ENCODE results near the gene ZBTB20. TPM values are rescaled to one million over a fixed set of nuclear protein-coding genes. Genes with fewer than 3 reads are reported as not detected.

Gene ZBTB20
- total and polyA plus RNA-seq, 10 of the 15 experiments (the other 5 are each of a cell fraction or from before 2014, with no cell fraction given) = 0.20 to 5.5 (median 2.2) TPM

- no peak overlapping the region for H2AFZ ChIP-seq (ENCODE audit: control insufficient read depth, low read depth, low read length)
- SMC1A ChIA-PET (ENCODE audit: uncharacterized antibody, unreplicated experiment) = no interaction called here
- 36% methylated on average over 2 of the region's 2 CpGs for WGBS (ENCODE audit: insufficient coverage, insufficient replicate concordance, low lambda C conversion rate, missing lambda C conversion rate)
- no peaks in the 10 kb centered on the region for H4K20me1 ChIP-seq (ENCODE audit: control insufficient read depth, insufficient read depth)
- FAIRE-seq = no peak
- DNase-seq (ENCODE audit: low read depth, low spot score) = no peak
- no peaks in the 10 kb centered on the region for H3K79me2 ChIP-seq (ENCODE audit: control insufficient read depth, insufficient read depth, low read length)
- no peak for TF ChIP-seq REST (IDR thresholded peaks at IDR 0.05; ENCODE audit: low read depth, low read length)
- no peak for TF ChIP-seq IRF4 (IDR thresholded peaks at IDR 0.05; ENCODE audit: low read depth, low read length)
- TF ChIP-seq POLR2A (IDR thresholded peaks at IDR 0.05; ENCODE audit: low read depth, low read length) = no peak
- TF ChIP-seq E2F8 (IDR thresholded peaks at IDR 0.05; ENCODE audit: low read depth, partially characterized antibody) = no peak
- no peak for TF ChIP-seq ZBED1 (IDR thresholded peaks at IDR 0.05; ENCODE audit: borderline replicate concordance)
- no peak for TF ChIP-seq ATF7 (IDR thresholded peaks at IDR 0.05; ENCODE audit: low read depth)
- TF ChIP-seq JUNB (IDR thresholded peaks at IDR 0.05) = no peak
- TF ChIP-seq CEBPB (IDR thresholded peaks at IDR 0.05; ENCODE audit: borderline replicate concordance in 1 of 2, low read depth in 2 of 2, low read length in 2 of 2) = no peak
- TF ChIP-seq MTA2 (IDR thresholded peaks at IDR 0.05; ENCODE audit: low read depth) = no peak
- no peak for TF ChIP-seq SREBF2 (IDR thresholded peaks at IDR 0.05; ENCODE audit: low read length)
- no peak for TF ChIP-seq RAD21 (IDR thresholded peaks at IDR 0.05; ENCODE audit: insufficient read depth, low read depth, low read length)
- TF ChIP-seq ZNF622 (IDR thresholded peaks at IDR 0.05) = no peak
- TF ChIP-seq ZNF384 (IDR thresholded peaks at IDR 0.05; ENCODE audit: borderline replicate concordance, low read depth, low read length) = no peak
- no peak for TF ChIP-seq NBN (IDR thresholded peaks at IDR 0.05)
- no peak overlapping the region for H3K4me2 ChIP-seq (ENCODE audit: control insufficient read depth, insufficient read depth)
- intact Hi-C loops (cut with micrococcal nuclease; ENCODE audit: unreplicated experiment) = no loop called here
- no peaks in the 10 kb centered on the region for H3K4me1 ChIP-seq (ENCODE audit: control insufficient read depth, insufficient read depth, low read length)
- POLR2A ChIA-PET = no interaction called here
- in situ Hi-C loops (cut with MboI) = loop anchor here (25.0 kb wide), 1 partner anchor 965 kb away; no protein-coding TSS in a partner anchor
- H3K4me3 ChIP-seq = no peak overlapping the region
- H3K9me3 ChIP-seq (replicated peaks; ENCODE audit: control insufficient read depth, insufficient read depth, low read length) = no peaks in the 10 kb centered on the region
- RAD21 ChIA-PET (ENCODE audit: unreplicated experiment) = no interaction called here
- no peak overlapping the region for H3K9ac ChIP-seq (ENCODE audit: control insufficient read depth, insufficient read depth, low read length)
- no peak overlapping the region for H3K27ac ChIP-seq (ENCODE audit: control insufficient read depth, insufficient read depth)
- no TSS peak for BruUV-seq (replicated peaks)
- H3K27me3 ChIP-seq (replicated peaks in 1 of 2; ENCODE audit: control insufficient read depth in 2 of 2, insufficient read depth in 2 of 2, low read length in 1 of 2) = no peaks in the 10 kb centered on the region
- CTCF ChIA-PET = interaction anchor here (1.2 kb wide), 1 partner anchor 244 kb away, joined by 3 read pairs; no protein-coding TSS in a partner anchor
- no peak for ATAC-seq
- no peaks in the 10 kb centered on the region for H3K36me3 ChIP-seq (ENCODE audit: control insufficient read depth in 2 of 2, insufficient read depth in 2 of 2, low read length in 1 of 2)
Measured at GRCh38 chr3:114847564-114847963, 299.5 kb downstream of the ZBTB20 start.
